Embryonic facial prominence (tissue), 1 donor: ENCODE measurements around the gene KRT78.

Source experiments
- DNase-seq: peaks from one replicate; pipeline ENCODE4 v3.0.0-alpha.2; 2016; ENCODE audit errors: extremely low spot score

The KRT78 gene

GRCh38 chr12:52824741-52825410 lies 23.9 kb downstream of the KRT78 start:
- no peak for DNase-seq

GRCh38 chr12:52823761-52824450 lies 24.9 kb downstream of the KRT78 start:
- no peak for DNase-seq

GRCh38 chr12:52822771-52823510 lies 25.9 kb downstream of the KRT78 start:
- no peak for DNase-seq

GRCh38 chr12:52821826-52822660 lies 26.8 kb downstream of the KRT78 start:
- DNase-seq, result no peak

- DNase-seq, result no peak
Observed at GRCh38 chr12:52821071-52821730, 27.6 kb downstream of the KRT78 start.

GRCh38 chr12:52820521-52820920 lies 28.3 kb downstream of the KRT78 start:
- no peak for DNase-seq

- DNase-seq, result no peak
Observed at GRCh38 chr12:52819731-52820510, 28.9 kb downstream of the KRT78 start.

- no peak for DNase-seq
Observed at GRCh38 chr12:52818887-52819420, 29.8 kb downstream of the KRT78 start.

GRCh38 chr12:52818388-52818787 lies 30.4 kb downstream of the KRT78 start:
- DNase-seq, result no peak

GRCh38 chr12:52817699-52818238 lies 31.0 kb downstream of the KRT78 start:
- DNase-seq, result no peak

GRCh38 chr12:52817003-52817698 lies 31.6 kb downstream of the KRT78 start:
- no peak for DNase-seq

- DNase-seq, result no peak
Observed at GRCh38 chr12:52815676-52816588, 32.9 kb downstream of the KRT78 start.

GRCh38 chr12:52815161-52815560 lies 33.6 kb downstream of the KRT78 start:
- no peak for DNase-seq

- no peak for DNase-seq
Observed at GRCh38 chr12:52814710-52815155, 34.1 kb downstream of the KRT78 start.

- DNase-seq, result no peak
Observed at GRCh38 chr12:52813885-52814709, 34.7 kb downstream of the KRT78 start, which contains the start of gene KRT4. Gene KRT4 (minus strand): TSS chr12:52814116. CDS start chr12:52814058, 58 bp downstream.

- DNase-seq, result no peak
Observed at GRCh38 chr12:52813203-52813819, 35.5 kb downstream of the KRT78 start.

GRCh38 chr12:52812749-52813148 lies 36.0 kb downstream of the KRT78 start:
- DNase-seq, result no peak
